CD4-positive, alpha-beta T cell treated with Interferon gamma for 1 hour (primary cell): Measurements from ENCODE around the gene H1-8.
"Not testable (repeated sequence)": the region's sequence is repeated elsewhere in the genome, so short reads cannot be mapped to it uniquely, and the experiment has no call there.

Experiments
- DNase-seq: peaks from one replicate; pipeline ENCODE4 v3.0.0-alpha.2; 2020

The H1-8 gene

GRCh38 chr3:129515108-129515820 lies 27.7 kb upstream of the H1-8 start:
- DNase-seq: not testable (repeated sequence)

GRCh38 chr3:129515821-129516432 lies 27.0 kb upstream of the H1-8 start:
- DNase-seq: not testable (repeated sequence)

- DNase-seq: no peak
Measured at GRCh38 chr3:129517516-129517915, 25.5 kb upstream of the H1-8 start.

GRCh38 chr3:129518038-129518561 lies 24.9 kb upstream of the H1-8 start:
- no peak for DNase-seq

- DNase-seq: no peak
Measured at GRCh38 chr3:129518581-129518980, 24.4 kb upstream of the H1-8 start.

- DNase-seq: no peak
Measured at GRCh38 chr3:129519449-129519848, 23.5 kb upstream of the H1-8 start.

GRCh38 chr3:129519896-129520715 lies 22.9 kb upstream of the H1-8 start:
- no peak for DNase-seq

- no peak for DNase-seq
Measured at GRCh38 chr3:129520960-129521359, 22.0 kb upstream of the H1-8 start.

- no peak for DNase-seq
Measured at GRCh38 chr3:129521611-129522010, 21.4 kb upstream of the H1-8 start.

GRCh38 chr3:129522953-129523352 lies 20.0 kb upstream of the H1-8 start:
- DNase-seq: no peak

- no peak for DNase-seq
Measured at GRCh38 chr3:129524081-129524480, 18.9 kb upstream of the H1-8 start.

GRCh38 chr3:129525341-129525968 lies 17.5 kb upstream of the H1-8 start:
- peak; percentile 54 for DNase-seq

- peak; percentile 64 for DNase-seq
Measured at GRCh38 chr3:129526121-129526900, 16.7 kb upstream of the H1-8 start.

GRCh38 chr3:129527262-129527661 lies 15.7 kb upstream of the H1-8 start:
- DNase-seq: no peak

- no peak for DNase-seq
Measured at GRCh38 chr3:129528589-129529100, 14.3 kb upstream of the H1-8 start, which contains the start of gene RHO. RHO (plus strand) TSS chr3:129528639; CDS start chr3:129528734, 95 bp downstream.

GRCh38 chr3:129529436-129530210 lies 13.4 kb upstream of the H1-8 start:
- DNase-seq: no peak

- DNase-seq: no peak
Measured at GRCh38 chr3:129530251-129530791, 12.7 kb upstream of the H1-8 start.

- no peak for DNase-seq
Measured at GRCh38 chr3:129530821-129531220, 12.2 kb upstream of the H1-8 start.

GRCh38 chr3:129531699-129532098 lies 11.3 kb upstream of the H1-8 start:
- no peak for DNase-seq

- DNase-seq: no peak
Measured at GRCh38 chr3:129532261-129532660, 10.7 kb upstream of the H1-8 start.

- DNase-seq: no peak
Measured at GRCh38 chr3:129533406-129533805, 9.6 kb upstream of the H1-8 start.
